ENCODE results near the gene ACSS3.

ACSS3 gene

DNA sequence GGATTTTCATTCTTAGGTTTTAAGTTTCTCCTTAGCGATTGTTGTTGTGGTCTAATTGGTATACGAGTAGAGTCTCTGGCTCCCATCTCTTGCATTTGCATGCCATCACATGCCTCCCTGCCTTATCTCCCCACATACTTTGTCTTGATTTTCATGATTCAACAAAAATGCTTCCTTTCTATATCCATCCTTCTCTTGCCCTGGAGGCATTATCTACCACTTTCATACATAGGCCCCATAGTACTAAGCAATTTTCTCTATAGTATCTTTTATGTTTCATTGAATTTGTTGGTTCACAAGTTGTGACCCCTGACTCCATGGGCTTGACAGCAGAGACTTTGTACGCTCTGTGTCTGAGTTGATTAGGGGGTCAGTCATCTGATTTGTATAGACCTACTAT is 226.1 kb downstream of the ACSS3 start:
- DNase-seq: no peak

Data from NCI-H2107 (cell line).